ENCODE measurements around the gene STAG1.

STAG1 gene

GRCh38 chr3:136330900-136331299, 421.3 kb downstream of the STAG1 start:
- DNase-seq = no peak

GRCh38 chr3:136329593-136329992, 422.6 kb downstream of the STAG1 start:
- no peak for DNase-seq

GRCh38 chr3:136327671-136328070, 424.5 kb downstream of the STAG1 start:
- DNase-seq = no peak

GRCh38 chr3:136326316-136326715, 425.9 kb downstream of the STAG1 start:
- no peak for DNase-seq

- no peak for DNase-seq
Measured at GRCh38 chr3:136311968-136312367, 440.2 kb downstream of the STAG1 start.

GRCh38 chr3:136311261-136311660, 440.9 kb downstream of the STAG1 start:
- no peak for DNase-seq

GRCh38 chr3:136305879-136306278, 446.3 kb downstream of the STAG1 start:
- no peak for DNase-seq

- no peak for DNase-seq
Measured at GRCh38 chr3:136300444-136300843, 451.7 kb downstream of the STAG1 start.

GRCh38 chr3:136297826-136298225, 454.4 kb downstream of the STAG1 start:
- no peak for DNase-seq

- DNase-seq = no peak
Measured at GRCh38 chr3:136296960-136297359, 455.2 kb downstream of the STAG1 start.

GRCh38 chr3:136294176-136294575, 458.0 kb downstream of the STAG1 start:
- no peak for DNase-seq

- DNase-seq = no peak
Measured at GRCh38 chr3:136293279-136293678, 458.9 kb downstream of the STAG1 start.

- no peak for DNase-seq
Measured at GRCh38 chr3:136292500-136292899, 459.7 kb downstream of the STAG1 start.

- no peak for DNase-seq
Measured at GRCh38 chr3:136291302-136291701, 460.9 kb downstream of the STAG1 start.
